Kidney (tissue), 14 donors: ENCODE results near the gene SLC7A14. TPM values are rescaled to one million over a fixed set of nuclear protein-coding genes. Genes with fewer than 3 reads are reported as not detected.

Experiments
- DNase-seq, 5 donors: peaks; one replicate each; pipeline ENCODE4 v3.0.0-alpha.2; 2013 to 2020
- FAIRE-seq: peaks from 2 replicates; lab custom pipeline; 2012; peaks lifted over from hg19 to GRCh38; lab: Jason Lieb, UNC
- H3K27ac ChIP-seq, 2 donors: one replicate each; pipeline ENCODE4 v1.7.0; 2013; ENCODE audit warnings: low read depth in 2 of 2, low read length in 2 of 2, inconsistent platforms in 1 of 2
- H3K27me3 ChIP-seq: one replicate; pipeline ENCODE4 v1.7.1; 2013; ENCODE audit warnings: low read length, inconsistent platforms; ENCODE audit not compliant: control insufficient read depth, insufficient read depth
- H3K36me3 ChIP-seq, 3 donors: one replicate each; pipeline versions ENCODE4 v1.7.0 to v1.7.1; 2013; ENCODE audit warnings: low read length in 3 of 3, control low read depth in 1 of 3, inconsistent platforms in 1 of 3; ENCODE audit not compliant: insufficient read depth in 3 of 3, control insufficient read depth in 2 of 3
- H3K4me1 ChIP-seq, 3 donors: one replicate each; pipeline versions ENCODE4 v1.7.0 to v1.7.1; 2013; ENCODE audit warnings: low read length in 3 of 3, inconsistent platforms in 1 of 3, low read depth in 1 of 3; ENCODE audit not compliant: control insufficient read depth in 2 of 3, insufficient read depth in 2 of 3
- H3K4me3 ChIP-seq, 3 donors: one replicate each; pipeline versions ENCODE4 v1.7.0 to v1.8.1; 2013; ENCODE audit warnings: low read length in 3 of 3, control low read depth in 1 of 3, inconsistent platforms in 1 of 3
- H3K9ac ChIP-seq, 3 donors: one replicate each; pipeline versions ENCODE4 v1.7.0 to v1.7.1; 2013; ENCODE audit warnings: low read length in 3 of 3, control low read depth in 1 of 3, inconsistent platforms in 1 of 3
- H3K9me3 ChIP-seq, 3 donors: one replicate each; pipeline versions ENCODE4 v1.7.0 to v1.7.1; 2013; ENCODE audit warnings: low read length in 3 of 3, control low read depth in 1 of 3, inconsistent platforms in 1 of 3; ENCODE audit not compliant: control insufficient read depth in 2 of 3, insufficient read depth in 1 of 3
- intact Hi-C: fragments of 100-400 bp; cut with DNase I; formaldehyde crosslinking; loops from one replicate; pipeline ENCODE4 v1.11.1; 2022
- polyA plus RNA-seq: library from polyadenylated mRNA; stranded (reverse); fragments of 350-450 nt; fragmentation: Illumina TruSeq; extraction: RNeasy Lipid Tissue Mini Kit (QIAGEN cat#74804); gene quantifications from one replicate; pipeline ENCODE4 v1.2.3, GENCODE V29; 2014; ENCODE audit warnings: low read depth, low replicate concordance; ENCODE audit not compliant: insufficient read depth
- total RNA-seq: library from RNA; stranded (reverse); fragmentation: NEBNext Ultra II Directional; extraction: Animal tissue kit (Norgen Biotek cat#: 25700); gene quantifications from one replicate; pipeline ENCODE4 v1.2.1, GENCODE V29; 2021
- TF ChIP-seq, protein P1 (sequence below): IDR thresholded peaks from 3 replicates; pipeline ENCODE4 v1.5.1; 2012; ENCODE audit warnings: mild to moderate bottlenecking, moderate library complexity, borderline replicate concordance; ENCODE audit not compliant: insufficient read depth; ENCODE audit errors: extremely low read depth
- donor health status: control.
- donor health status: control.
- donor health status: control.
- donor health status: control.
- donor health status: control.
- donor health status: DM: yes; HTN: yes; CAD: no.
- donor health status: Normal renal cell carcinoma (clear cell type).

Gene SLC7A14
- total and polyA plus RNA-seq, 2 donors from 2014 or later, result 0.04 TPM; not detected in 1

GRCh38 chr3:170633573-170633972 lies 47.7 kb upstream of the SLC7A14 start:
- TF ChIP-seq, protein P1, sequence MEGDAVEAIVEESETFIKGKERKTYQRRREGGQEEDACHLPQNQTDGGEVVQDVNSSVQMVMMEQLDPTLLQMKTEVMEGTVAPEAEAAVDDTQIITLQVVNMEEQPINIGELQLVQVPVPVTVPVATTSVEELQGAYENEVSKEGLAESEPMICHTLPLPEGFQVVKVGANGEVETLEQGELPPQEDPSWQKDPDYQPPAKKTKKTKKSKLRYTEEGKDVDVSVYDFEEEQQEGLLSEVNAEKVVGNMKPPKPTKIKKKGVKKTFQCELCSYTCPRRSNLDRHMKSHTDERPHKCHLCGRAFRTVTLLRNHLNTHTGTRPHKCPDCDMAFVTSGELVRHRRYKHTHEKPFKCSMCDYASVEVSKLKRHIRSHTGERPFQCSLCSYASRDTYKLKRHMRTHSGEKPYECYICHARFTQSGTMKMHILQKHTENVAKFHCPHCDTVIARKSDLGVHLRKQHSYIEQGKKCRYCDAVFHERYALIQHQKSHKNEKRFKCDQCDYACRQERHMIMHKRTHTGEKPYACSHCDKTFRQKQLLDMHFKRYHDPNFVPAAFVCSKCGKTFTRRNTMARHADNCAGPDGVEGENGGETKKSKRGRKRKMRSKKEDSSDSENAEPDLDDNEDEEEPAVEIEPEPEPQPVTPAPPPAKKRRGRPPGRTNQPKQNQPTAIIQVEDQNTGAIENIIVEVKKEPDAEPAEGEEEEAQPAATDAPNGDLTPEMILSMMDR, result no peak
- FAIRE-seq, result no peak
- Histone ChIP-seq H3K9ac (no peak overlapping the region), H3K36me3 (no peaks in the 10 kb centered on the region), H3K4me3 (no peak overlapping the region), H3K27me3 (no peaks in the 10 kb centered on the region), H3K9me3 (no peaks in the 10 kb centered on the region), H3K4me1 (no peaks in the 10 kb centered on the region), H3K27ac (no peak overlapping the region)
- DNase-seq, result no peak
- intact Hi-C loops, result no loop called here

DNA sequence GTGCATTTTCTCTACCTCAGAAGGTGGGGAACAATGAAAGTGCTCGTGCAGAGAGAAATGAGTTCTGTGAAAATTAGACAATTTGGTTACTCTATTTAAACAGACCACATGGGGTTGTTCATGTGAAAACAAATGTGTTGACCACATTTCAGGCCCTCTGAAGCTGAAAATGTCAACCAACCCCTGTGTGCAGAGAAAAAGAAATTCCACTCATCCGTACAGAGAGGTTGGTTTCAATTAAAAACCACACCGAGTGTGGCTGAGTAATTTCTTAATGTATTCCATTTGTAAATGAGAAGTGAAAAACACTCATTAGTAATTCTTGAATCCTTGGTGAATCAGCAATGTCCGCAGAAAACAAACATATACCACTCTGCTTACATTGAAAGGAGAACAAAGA lies 46.9 kb upstream of the SLC7A14 start:
- Histone ChIP-seq H3K4me1 (no peaks in the 10 kb centered on the region), H3K4me3 (no peak overlapping the region), H3K9ac (no peak overlapping the region), H3K27ac (no peak overlapping the region), H3K36me3 (no peaks in the 10 kb centered on the region), H3K27me3 (no peaks in the 10 kb centered on the region), H3K9me3 (no peaks in the 10 kb centered on the region)
- DNase-seq, result no peak
- TF ChIP-seq, protein P1, result no peak
- intact Hi-C loops, result no loop called here
- no peak for FAIRE-seq

DNA sequence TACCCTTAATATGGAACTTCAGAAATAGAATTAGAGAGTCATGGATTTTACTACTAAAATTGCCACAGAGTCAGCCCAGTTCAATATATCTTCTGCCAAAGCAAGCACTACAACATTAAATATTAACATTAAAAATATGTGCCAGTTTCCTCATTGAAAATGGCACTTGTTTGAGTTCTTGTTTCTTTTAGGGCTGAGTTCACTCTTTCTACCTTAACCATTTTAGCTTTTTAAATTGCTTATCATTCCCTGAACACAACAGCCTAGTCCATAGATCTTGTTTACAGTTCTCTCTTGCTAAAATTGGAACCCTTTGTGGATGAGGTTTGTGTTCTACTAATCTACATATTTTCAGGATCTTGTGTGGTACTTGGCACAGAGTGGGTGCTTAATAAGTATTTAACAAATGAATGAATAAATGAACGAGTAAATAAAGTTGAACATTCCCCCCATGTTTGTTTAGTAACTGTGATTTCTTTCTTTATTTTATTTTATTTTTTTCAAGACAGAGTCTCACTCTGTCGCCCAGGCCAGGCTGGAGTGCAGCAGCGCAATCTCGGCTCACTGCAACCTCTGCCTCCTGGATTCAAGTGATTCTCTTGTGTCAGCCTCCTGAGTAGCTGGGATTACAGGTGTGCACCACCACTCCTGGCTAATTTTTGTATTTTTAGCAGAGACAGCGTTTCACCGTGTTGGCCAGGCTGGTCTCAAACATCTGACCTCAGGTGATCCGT lies 46.0 kb upstream of the SLC7A14 start:
- Histone ChIP-seq H3K27ac (no peak overlapping the region), H3K27me3 (no peaks in the 10 kb centered on the region), H3K36me3 (no peaks in the 10 kb centered on the region), H3K4me3 (no peak overlapping the region), H3K4me1 (no peaks in the 10 kb centered on the region), H3K9me3 (no peaks in the 10 kb centered on the region), H3K9ac (no peak overlapping the region)
- no peak for DNase-seq
- no peak for FAIRE-seq
- TF ChIP-seq, protein P1, result no peak
- intact Hi-C loops, result no loop called here
